Endothelial cell (in vitro differentiated cells): ENCODE data around the gene IZUMO1. TPM values are rescaled to one million over a fixed set of nuclear protein-coding genes. Genes with fewer than 3 reads are reported as not detected.
A peak's percentile ranks its signal among the peaks of the same experiment; 100 is the strongest.

Experiments used
- DNase-seq: peaks from one replicate; pipeline ENCODE4 v3.0.0; 2021; ENCODE audit warnings: low spot score
- H3K27ac Mint-ChIP-seq: one replicate; pipeline ENCODE4 v1.8.0; 2021; ENCODE audit warnings: mixed read lengths, inconsistent platforms; ENCODE audit not compliant: unreplicated experiment
- H3K27me3 Mint-ChIP-seq: one replicate; pipeline ENCODE4 v1.8.0; 2021; ENCODE audit warnings: mild to moderate bottlenecking, moderate library complexity, mixed read lengths, inconsistent platforms; ENCODE audit not compliant: unreplicated experiment
- H3K36me3 Mint-ChIP-seq: one replicate; pipeline ENCODE4 v1.8.0; 2021; ENCODE audit warnings: mild to moderate bottlenecking, low read depth, mixed read lengths, inconsistent platforms; ENCODE audit not compliant: unreplicated experiment
- H3K4me1 Mint-ChIP-seq: one replicate; pipeline ENCODE4 v1.8.0; 2021; ENCODE audit warnings: mild to moderate bottlenecking, mixed read lengths, inconsistent platforms; ENCODE audit not compliant: unreplicated experiment
- H3K4me3 Mint-ChIP-seq: one replicate; pipeline ENCODE4 v1.8.0; 2021; ENCODE audit warnings: mild to moderate bottlenecking, mixed read lengths, inconsistent platforms; ENCODE audit not compliant: unreplicated experiment
- H3K9me3 Mint-ChIP-seq: one replicate; pipeline ENCODE4 v1.8.0; 2021; ENCODE audit warnings: mixed read lengths, inconsistent platforms; ENCODE audit not compliant: unreplicated experiment
- total RNA-seq: library from RNA; stranded (reverse); fragmentation: NEBNext Ultra II Directional; extraction: Animal tissue kit (Norgen Biotek cat#: 25700); gene quantifications from one replicate; pipeline ENCODE4 v1.2.1, GENCODE V29; 2021; ENCODE audit not compliant: unreplicated experiment
- TF ChIP-seq, protein P1 (sequence below): fragments of 200-600 bp; sonication (generic); IDR thresholded peaks from one replicate; pipeline ENCODE4 v1.5.0; 2021; ENCODE audit warnings: antibody characterized with exemption; ENCODE audit not compliant: unreplicated experiment

Gene IZUMO1
- total RNA-seq, 1 donor from 2014 or later = 3.3 TPM

DNA sequence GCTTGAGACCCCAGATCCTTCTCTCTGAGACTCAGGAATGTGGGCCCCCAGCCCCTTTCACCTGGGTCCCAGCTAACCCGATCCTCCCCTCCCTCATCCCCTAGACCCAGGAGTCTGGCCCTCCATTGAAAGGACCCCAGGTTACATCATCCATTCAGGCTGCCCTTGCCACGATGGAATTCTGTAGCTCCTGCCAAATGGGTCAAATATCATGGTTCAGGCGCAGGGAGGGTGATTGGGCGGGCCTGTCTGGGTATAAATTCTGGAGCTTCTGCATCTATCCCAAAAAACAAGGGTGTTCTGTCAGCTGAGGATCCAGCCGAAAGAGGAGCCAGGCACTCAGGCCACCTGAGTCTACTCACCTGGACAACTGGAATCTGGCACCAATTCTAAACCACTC, 9.1 kb upstream of the IZUMO1 start:
- no peak overlapping the region for H3K4me3 Mint-ChIP-seq
- H3K36me3 Mint-ChIP-seq = peaks cover 4% of the 10 kb centered on the region
- H3K27ac Mint-ChIP-seq = no peak overlapping the region
- TF ChIP-seq, protein P1, sequence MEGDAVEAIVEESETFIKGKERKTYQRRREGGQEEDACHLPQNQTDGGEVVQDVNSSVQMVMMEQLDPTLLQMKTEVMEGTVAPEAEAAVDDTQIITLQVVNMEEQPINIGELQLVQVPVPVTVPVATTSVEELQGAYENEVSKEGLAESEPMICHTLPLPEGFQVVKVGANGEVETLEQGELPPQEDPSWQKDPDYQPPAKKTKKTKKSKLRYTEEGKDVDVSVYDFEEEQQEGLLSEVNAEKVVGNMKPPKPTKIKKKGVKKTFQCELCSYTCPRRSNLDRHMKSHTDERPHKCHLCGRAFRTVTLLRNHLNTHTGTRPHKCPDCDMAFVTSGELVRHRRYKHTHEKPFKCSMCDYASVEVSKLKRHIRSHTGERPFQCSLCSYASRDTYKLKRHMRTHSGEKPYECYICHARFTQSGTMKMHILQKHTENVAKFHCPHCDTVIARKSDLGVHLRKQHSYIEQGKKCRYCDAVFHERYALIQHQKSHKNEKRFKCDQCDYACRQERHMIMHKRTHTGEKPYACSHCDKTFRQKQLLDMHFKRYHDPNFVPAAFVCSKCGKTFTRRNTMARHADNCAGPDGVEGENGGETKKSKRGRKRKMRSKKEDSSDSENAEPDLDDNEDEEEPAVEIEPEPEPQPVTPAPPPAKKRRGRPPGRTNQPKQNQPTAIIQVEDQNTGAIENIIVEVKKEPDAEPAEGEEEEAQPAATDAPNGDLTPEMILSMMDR = no peak
- H3K9me3 Mint-ChIP-seq = no peaks in the 10 kb centered on the region
- no peak for DNase-seq
- H3K27me3 Mint-ChIP-seq = peaks cover 13% of the 10 kb centered on the region
- H3K4me1 Mint-ChIP-seq = peaks cover 22% of the 10 kb centered on the region

DNA sequence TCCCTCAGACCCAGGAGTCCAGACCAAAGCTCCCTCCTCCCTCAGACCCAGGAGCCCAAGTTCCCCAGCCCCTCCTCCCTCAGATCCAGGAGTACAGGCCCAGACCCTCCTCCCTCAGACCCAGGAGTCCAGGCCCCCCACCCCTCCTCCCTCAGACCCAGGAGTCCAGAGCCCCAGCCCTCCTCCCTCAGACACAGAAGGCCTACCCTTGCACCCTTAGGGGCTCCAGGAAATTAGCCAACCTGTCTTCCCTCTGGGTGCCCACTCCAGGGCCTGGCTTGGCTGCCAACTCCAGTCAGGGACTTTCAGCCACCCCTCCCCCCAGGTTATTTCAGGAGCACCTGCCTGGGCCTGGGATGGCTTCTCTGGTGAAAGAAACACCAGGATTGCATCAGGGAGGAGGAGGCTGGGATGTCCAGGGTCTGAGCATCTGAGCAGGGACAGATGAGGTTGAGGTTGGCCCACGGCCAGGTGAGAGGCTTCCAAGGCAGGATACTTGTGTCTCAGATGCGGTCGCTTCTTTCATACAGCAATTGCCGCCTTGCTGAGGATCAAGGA, 8.5 kb upstream of the IZUMO1 start, which contains the start of gene FGF21:
Gene FGF21, plus strand, starts transcription at position 441 of the 558 bp plus-strand sequence. CDS start 713 bp downstream, outside the sequence.
- H3K27ac Mint-ChIP-seq = no peak within 1 kb of the TSS
- peaks cover 4% of the 10 kb centered on the region for H3K36me3 Mint-ChIP-seq
- DNase-seq = no peak
- peaks cover 10% of the 10 kb centered on the region for H3K27me3 Mint-ChIP-seq
- H3K4me1 Mint-ChIP-seq = peaks cover 16% of the 10 kb centered on the region
- H3K4me3 Mint-ChIP-seq = no peak within 1 kb of the TSS
- TF ChIP-seq, protein P1 = no peak
- H3K9me3 Mint-ChIP-seq = no peaks in the 10 kb centered on the region

DNA sequence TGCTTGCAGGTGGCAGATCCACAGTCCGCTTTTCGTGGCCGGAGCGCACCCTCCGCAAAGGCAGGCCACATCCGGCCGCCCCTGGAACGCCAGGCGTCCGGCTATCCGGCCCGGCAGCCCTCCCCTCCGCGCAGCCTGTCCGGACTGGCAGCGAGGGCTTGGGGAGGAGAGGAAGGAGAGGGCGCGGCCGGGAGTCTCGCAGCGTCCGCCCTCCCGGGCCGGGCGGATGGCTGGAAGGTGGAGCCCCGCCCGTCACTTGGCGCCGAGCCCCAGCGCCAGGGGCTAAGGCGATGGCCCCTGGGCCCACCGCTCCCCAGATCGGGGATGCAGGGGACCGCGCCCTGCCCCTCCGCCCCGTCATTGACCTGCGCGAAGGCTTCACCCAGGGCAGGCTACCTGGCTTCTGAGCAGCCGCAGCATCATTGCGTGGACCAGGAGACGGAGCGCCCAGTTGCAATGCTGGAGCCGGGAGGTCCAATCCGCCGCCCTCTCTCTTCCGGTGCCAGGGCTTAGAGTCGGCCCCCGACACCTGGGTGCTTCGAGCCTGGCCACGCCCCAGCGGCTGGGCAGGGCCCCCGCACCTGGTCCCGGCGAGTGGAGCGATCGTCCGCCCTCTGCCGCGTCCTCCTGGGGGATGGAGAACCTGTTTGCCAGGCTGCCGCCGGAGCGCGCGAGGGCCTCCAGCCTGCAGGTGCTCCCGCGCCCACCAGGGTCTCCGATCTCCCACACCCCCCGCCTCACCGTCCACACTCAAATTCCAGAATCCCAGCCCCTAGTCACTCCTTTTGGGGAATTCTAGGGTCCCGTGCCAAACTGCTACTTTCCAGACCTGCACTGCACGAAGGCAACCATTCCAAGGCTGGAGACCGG, 6.0 kb upstream of the IZUMO1 start, which contains the start of gene FUT1:
Gene FUT1, minus strand, starts transcription at position 146 of the 870 bp plus-strand sequence. CDS start 1,360 bp downstream, outside the sequence.
- TF ChIP-seq, protein P1 = no peak
- Mint-ChIP-seq H3K36me3 (peaks cover 4% of the 10 kb centered on the region), H3K27ac (peak within 1 kb of the TSS; percentile 74), H3K4me1 (peaks cover 16% of the 10 kb centered on the region), H3K27me3 (peaks cover 7% of the 10 kb centered on the region), H3K9me3 (no peaks in the 10 kb centered on the region), H3K4me3 (peak within 1 kb of the TSS; percentile 91)
- DNase-seq = peak; percentile 69

DNA sequence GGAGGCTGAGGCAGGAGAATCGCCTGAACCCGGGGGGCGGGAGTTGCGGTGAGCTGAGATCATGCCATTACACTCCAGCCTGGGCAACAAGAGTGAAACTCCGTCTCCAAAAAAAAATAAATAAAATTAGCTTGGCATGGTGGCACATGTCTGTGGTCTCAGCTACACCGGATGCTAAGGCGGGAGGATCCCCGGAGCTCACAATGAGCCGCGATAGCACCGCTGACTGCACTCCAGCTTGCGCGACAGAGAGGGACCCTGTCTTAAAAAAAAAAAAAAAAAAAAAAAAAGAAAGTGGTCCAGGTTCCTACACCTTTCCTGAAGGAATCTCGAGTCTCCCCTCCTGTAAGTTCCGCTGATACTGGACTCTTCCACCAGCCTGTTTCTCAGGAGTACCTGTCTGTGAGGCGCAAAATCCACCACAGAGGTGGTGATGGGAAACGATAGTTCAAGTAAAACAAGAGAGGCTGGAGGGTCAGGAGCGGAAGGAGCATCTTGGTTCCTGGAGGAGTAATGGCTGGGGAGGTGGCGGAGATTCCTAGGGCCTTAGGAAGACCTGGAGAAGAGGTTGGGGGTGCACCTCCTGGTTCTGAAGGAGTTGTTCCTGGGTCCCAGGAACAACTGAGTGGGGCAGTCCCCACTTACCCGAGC, 5.3 kb upstream of the IZUMO1 start:
- Mint-ChIP-seq H3K27ac (peak overlapping the region; percentile 74), H3K4me1 (peaks cover 16% of the 10 kb centered on the region), H3K4me3 (peak overlapping the region; percentile 91), H3K36me3 (peaks cover 4% of the 10 kb centered on the region), H3K27me3 (peaks cover 7% of the 10 kb centered on the region), H3K9me3 (no peaks in the 10 kb centered on the region)
- TF ChIP-seq, protein P1 = no peak
- no peak for DNase-seq
